Activated CD4-positive, alpha-beta T cell treated with anti-CD3 and anti-CD28 coated beads, Interleukin-2, amount 50 U/mL, for 24 hours (primary cell): Measurements from ENCODE around the gene ACOT2.

Source experiments
- DNase-seq, 2 donors: peaks; one replicate each; pipeline ENCODE4 v3.0.0-alpha.2; 2020; ENCODE audit warnings: low read depth in 1 of 2, low spot score in 1 of 2

The ACOT2 gene

DNA sequence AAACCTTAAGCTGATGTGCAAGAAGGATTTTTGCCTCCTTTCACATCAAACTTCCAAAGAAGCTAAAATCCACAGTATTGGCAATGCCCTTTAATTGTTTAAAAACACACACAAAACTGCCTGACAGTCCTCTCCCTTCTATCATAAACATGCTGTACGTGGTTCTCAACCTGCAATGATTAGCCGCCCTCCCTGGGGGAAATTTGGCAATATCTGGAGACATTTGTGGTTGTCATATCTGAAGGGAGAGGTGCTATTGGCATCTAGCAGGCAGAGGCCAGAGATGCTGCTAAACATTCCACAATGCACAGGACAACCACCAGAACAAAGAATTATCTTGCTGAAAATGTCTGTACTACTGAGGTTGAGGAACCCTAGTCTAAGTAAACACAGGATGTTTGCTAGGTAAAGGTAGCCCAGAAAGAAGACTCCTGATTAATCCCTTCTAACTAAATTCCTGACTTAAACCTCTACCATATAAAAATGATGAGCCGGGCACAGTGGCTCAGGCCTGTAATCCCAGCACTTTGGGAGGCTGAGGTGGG is 44.5 kb downstream of the ACOT2 start:
- DNase-seq = no peak

DNA sequence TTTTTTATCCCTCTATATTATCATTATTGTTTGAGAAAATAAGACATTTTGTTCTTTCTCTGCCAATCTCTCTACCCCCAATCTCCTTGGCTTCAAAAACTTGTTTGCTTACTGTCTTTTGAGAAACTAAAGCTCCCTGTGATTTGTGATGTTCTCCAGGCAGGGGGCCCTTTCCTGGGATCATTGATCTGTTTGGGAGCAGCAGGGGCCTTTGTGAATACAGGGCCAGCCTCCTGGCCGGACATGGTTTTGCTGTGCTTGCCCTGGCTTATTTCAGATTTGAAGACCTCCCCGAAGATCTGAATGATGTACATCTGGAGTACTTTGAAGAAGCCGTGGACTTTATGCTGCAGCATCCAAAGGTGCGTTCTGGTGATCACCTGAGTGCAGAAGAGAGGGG is 47.8 kb downstream of the ACOT2 start:
- no peak for DNase-seq

DNA sequence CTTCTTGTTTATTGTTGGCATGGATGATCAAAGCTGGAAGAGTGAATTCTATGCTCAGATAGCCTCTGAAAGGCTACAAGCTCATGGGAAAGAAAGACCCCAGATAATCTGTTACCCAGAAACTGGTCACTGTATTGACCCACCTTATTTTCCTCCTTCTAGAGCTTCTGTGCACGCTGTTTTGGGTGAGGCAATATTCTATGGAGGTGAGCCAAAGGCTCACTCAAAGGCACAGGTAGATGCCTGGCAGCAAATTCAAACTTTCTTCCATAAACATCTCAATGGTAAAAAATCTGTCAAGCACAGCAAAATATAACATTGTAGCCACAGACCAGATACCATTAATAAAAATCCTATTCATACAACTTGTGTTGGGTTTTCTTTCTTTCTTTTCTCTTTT is 50.5 kb downstream of the ACOT2 start:
- no peak for DNase-seq

DNA sequence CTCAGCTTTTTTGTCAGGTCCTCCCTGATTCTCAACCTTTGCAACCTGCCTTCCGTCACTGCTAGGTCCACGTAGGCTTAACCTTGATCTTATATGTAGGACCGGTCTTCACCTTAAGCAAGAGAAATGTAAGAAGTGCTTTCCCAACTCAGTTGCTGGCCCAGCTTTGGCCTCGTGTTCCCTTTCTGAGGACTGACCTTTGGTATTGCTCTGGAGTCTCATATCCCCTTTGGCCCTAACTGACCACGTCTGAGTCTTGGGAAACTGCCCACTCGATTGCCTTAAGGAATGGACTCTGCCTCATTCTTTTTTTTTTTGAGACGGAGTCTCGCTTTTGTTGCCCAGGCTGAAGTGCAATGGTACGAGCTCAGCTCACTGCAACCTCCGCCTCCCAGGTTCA is 51.3 kb downstream of the ACOT2 start:
- DNase-seq = no peak

DNA sequence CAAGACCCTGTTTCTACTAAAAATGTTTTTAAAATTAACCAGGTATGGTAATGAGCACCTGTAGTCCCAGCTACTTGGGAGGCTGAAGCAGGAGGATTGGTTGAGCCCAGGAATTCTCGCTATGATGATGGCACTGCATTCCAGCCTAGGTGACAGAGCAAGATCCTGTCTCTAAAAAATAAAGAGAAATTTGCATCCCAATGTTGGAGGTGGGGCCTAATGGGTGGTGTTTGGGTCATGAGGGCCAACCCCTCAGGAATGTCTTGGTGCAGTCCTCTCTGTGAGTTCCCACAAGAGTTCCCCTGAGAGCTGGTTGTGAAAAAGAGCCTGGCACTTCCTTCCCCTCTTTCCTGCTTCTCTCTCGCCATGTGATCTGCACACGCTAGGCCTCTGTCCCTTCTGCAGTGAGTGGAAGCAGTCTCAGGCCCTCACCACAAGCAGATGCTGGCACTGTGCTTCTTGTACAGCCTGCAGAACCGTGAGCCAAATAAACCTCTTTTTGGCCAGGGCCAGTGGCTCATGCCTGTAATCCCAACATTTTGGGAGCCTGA is 54.6 kb downstream of the ACOT2 start:
- no peak for DNase-seq
